PFSK-1 (cell line): ENCODE measurements around the gene KCTD11.

Experiments
- FOXP2 ChIP-seq: optimal IDR thresholded peaks from 2 replicates; pipeline ENCODE3; 2011; ENCODE audit warnings: borderline replicate concordance, control low read depth, inconsistent platforms; ENCODE audit not compliant: insufficient read depth; ENCODE audit errors: extremely low read length, extremely low read depth
- POLR2AphosphoS5 ChIP-seq: IDR thresholded peaks from 2 replicates; pipeline ENCODE4 v1.6.1; 2012; ENCODE audit warnings: low read depth, mild to moderate bottlenecking, control low read depth, low read length, moderate library complexity
- SIN3A ChIP-seq: IDR thresholded peaks from 2 replicates; pipeline ENCODE4 v1.6.1; 2012; ENCODE audit warnings: mild to moderate bottlenecking, low read length, moderate library complexity, borderline replicate concordance; ENCODE audit not compliant: insufficient read depth
- TAF1 ChIP-seq: IDR thresholded peaks from 2 replicates; pipeline ENCODE4 v1.6.1; 2012; ENCODE audit warnings: low read length, control low read depth, borderline replicate concordance; ENCODE audit not compliant: insufficient read depth
- TF ChIP-seq, protein P1 (sequence below), 2 experiments: IDR thresholded peaks; 2 replicates each; pipeline versions ENCODE4 v1.6.1 to v1.8.0; 2011 to 2012; ENCODE audit warnings: low read depth in 2 of 2, low read length in 2 of 2, control low read depth in 1 of 2, inconsistent platforms in 1 of 2, mild to moderate bottlenecking in 1 of 2, moderate library complexity in 1 of 2; ENCODE audit not compliant: insufficient read depth in 1 of 2

KCTD11 gene

DNA sequence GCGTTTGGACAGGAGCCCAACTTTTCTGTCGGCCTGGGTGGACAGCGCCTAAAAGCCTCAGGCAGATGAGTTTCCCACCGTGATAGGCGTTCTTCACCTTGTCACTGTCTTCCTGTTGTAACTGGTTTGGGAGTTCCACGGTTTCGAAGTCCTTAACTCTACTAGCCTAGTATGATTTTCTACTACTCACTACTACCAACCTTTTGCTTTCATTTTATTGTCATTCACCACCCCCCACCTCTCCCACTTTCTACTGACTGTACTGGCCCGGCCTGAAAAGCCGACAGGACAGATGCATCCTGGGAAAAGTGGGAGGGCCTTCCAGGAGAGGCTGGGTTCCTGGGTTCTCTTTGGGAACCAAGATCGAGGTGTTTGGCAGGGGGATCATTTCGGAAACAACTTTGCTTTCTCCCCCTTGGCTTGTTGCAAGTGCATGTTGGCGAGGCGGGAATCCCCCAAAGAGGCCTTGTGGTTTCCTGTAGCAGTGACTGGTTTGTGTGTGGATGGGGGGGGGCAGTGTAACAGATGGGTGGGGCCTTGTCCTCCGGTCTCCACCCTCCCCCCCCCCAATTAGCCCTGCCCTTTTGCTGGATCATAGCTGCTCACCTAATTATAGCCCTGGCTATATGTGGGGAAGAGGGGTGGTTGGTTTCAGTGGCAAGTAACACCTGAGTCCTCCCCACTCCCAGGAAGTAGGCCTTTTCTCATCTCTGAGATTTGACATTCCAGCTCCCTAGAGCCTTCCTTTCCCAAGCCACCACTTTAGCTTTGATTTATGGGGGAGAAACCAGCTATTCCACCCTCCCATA, 43.1 kb upstream of the KCTD11 start:
- peak; percentile 84; the same call in 1 of the 2 replicates for TF ChIP-seq SIN3A
- TF ChIP-seq, protein P1, sequence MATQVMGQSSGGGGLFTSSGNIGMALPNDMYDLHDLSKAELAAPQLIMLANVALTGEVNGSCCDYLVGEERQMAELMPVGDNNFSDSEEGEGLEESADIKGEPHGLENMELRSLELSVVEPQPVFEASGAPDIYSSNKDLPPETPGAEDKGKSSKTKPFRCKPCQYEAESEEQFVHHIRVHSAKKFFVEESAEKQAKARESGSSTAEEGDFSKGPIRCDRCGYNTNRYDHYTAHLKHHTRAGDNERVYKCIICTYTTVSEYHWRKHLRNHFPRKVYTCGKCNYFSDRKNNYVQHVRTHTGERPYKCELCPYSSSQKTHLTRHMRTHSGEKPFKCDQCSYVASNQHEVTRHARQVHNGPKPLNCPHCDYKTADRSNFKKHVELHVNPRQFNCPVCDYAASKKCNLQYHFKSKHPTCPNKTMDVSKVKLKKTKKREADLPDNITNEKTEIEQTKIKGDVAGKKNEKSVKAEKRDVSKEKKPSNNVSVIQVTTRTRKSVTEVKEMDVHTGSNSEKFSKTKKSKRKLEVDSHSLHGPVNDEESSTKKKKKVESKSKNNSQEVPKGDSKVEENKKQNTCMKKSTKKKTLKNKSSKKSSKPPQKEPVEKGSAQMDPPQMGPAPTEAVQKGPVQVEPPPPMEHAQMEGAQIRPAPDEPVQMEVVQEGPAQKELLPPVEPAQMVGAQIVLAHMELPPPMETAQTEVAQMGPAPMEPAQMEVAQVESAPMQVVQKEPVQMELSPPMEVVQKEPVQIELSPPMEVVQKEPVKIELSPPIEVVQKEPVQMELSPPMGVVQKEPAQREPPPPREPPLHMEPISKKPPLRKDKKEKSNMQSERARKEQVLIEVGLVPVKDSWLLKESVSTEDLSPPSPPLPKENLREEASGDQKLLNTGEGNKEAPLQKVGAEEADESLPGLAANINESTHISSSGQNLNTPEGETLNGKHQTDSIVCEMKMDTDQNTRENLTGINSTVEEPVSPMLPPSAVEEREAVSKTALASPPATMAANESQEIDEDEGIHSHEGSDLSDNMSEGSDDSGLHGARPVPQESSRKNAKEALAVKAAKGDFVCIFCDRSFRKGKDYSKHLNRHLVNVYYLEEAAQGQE (IDR thresholded peaks at IDR 0.05; ENCODE audit: insufficient read depth in 1 of 2, low read depth in 2 of 2, low read length in 2 of 2), result peak; percentile 31 to 45; a peak in 2 of 4 replicates
- peak; percentile 84; the same call in 1 of the 2 replicates for TF ChIP-seq TAF1
- TF ChIP-seq POLR2AphosphoS5, result peak; percentile 82
- no peak for TF ChIP-seq FOXP2

DNA sequence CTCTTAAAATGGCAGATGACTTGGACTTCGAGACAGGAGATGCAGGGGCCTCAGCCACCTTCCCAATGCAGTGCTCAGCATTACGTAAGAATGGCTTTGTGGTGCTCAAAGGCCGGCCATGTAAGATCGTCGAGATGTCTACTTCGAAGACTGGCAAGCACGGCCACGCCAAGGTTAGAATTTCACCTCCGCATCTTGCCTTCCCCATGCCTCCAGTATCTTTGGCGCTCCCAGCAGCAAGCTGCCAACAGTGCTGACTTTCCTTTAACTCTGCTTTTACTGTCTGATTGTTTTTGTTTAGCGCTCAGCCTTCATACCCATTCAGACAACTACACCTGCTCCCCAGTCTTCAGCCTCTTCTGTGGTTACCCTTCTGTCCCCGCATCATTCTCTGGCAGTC, 42.3 kb upstream of the KCTD11 start:
- TF ChIP-seq FOXP2 (no peak), POLR2AphosphoS5 (peak; percentile 56)

DNA sequence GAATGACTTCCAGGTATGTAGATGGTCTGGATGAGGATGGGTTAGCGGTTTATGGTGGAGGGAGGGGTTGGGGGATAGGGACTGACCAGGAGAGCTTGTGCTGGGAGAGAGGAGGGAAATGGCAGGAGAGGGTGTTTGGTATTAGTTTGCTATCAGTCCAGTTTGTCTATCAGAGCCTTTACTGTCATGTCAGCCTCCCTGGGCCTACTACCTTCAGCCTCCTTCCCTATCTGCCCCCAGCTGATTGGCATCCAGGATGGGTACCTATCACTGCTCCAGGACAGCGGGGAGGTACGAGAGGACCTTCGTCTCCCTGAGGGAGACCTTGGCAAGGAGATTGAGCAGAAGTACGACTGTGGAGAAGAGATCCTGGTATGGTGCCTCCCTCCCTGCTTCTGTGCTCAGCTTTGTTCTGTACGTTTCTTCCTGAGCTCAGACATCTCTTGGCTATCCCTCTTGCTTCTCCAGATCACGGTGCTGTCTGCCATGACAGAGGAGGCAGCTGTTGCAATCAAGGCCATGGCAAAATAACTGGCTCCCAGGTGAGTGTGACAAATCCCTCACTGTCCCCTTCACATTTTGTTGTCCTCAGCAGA, 40.8 kb upstream of the KCTD11 start:
- no peak for TF ChIP-seq TAF1
- TF ChIP-seq SIN3A, result no peak
- TF ChIP-seq, protein P1 (IDR thresholded peaks at IDR 0.05; ENCODE audit: insufficient read depth in 1 of 2, low read depth in 2 of 2, low read length in 2 of 2), result no peak
- TF ChIP-seq POLR2AphosphoS5, result no peak; the same call in 1 of the 2 replicates
- TF ChIP-seq FOXP2, result no peak

DNA sequence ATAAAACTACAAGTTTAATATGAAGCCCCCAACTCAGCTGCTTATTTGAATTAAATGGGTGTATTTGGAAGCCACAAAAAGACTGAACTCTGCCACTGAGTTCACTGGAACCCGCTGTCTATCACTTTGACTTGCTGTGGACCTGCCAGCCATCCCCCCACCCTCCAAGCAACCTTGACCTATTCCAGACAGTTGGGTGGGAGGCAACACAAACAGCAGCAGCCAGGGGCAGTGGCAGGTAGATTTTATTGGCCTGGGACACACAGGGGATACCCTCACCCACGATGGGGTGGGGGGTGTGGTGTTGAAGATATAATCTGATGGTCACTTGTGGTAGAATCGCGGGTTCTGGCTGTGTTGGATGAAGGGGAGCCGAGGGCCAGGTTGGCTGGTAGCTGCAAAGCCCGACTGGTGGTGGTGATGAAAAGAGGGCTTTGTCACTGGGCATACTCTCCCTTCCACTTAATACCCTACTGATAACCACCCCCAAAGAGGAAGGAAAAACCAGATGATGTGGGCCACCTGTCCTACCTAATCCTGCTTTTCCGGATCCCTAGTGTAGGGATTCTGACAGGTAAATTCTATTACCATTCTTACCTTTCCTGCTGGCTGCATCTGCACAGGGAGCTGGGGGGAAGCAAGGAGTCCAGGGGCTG, 39.4 kb upstream of the KCTD11 start:
- no peak for TF ChIP-seq FOXP2
- no peak for TF ChIP-seq TAF1
- TF ChIP-seq POLR2AphosphoS5, result no peak; the same call in none of the 2 replicates
- TF ChIP-seq SIN3A, result no peak
- TF ChIP-seq, protein P1 (IDR thresholded peaks at IDR 0.05; ENCODE audit: insufficient read depth in 1 of 2, low read depth in 2 of 2, low read length in 2 of 2), result no peak

DNA sequence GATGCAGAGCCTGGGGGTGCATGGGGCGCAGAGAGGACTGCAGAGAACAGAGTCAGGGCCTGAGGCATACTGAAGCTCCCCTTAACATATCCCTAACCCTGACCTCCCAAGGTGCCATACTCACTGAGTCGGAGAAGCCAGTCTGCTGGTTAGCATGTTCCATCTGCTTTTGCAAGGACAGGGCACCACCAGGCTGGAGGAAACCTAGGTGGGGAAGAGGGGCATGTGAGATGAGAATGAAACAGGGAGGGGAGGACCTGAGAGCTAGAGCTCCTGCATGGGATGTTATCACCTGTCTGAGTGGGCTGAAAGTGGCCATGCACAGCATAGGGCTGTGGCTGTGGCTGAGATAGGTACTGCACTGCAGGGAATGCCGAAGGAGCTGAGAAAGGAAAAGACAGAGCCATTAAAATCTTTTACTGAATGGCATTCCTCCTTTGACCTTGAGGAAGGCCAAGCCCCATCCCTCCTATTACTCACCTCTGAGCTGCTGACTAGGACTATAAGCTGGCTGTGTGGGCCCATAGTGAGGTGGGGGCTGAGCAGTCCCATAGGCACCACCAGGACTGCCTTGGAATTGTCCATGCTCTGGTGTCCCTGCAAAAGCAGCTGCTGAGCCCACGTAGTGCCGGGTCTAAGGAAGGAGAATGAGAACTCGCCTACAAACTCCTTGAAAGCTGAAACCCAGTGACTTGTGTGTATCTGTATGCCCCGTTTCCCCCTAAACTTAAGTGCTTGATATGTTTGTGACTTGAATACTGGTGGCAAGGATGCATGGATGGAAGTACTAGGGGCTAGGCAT, 38.7 kb upstream of the KCTD11 start:
- TF ChIP-seq SIN3A, result no peak; the same call in 1 of the 2 replicates
- peak; percentile 22; the same call in 1 of the 2 replicates for TF ChIP-seq POLR2AphosphoS5
